SH-SY5Y (cell line): ENCODE data around the gene KCNJ3.

Source experiments
- GATA2 ChIP-seq: IDR thresholded peaks from 2 replicates; pipeline ENCODE4 v1.6.1; 2011; ENCODE audit warnings: mild to moderate bottlenecking, low read depth, low read length
- GATA3 ChIP-seq: IDR thresholded peaks from 2 replicates; pipeline ENCODE4 v1.6.1; 2011; ENCODE audit warnings: low read depth, mild to moderate bottlenecking, low read length, moderate library complexity

DNA sequence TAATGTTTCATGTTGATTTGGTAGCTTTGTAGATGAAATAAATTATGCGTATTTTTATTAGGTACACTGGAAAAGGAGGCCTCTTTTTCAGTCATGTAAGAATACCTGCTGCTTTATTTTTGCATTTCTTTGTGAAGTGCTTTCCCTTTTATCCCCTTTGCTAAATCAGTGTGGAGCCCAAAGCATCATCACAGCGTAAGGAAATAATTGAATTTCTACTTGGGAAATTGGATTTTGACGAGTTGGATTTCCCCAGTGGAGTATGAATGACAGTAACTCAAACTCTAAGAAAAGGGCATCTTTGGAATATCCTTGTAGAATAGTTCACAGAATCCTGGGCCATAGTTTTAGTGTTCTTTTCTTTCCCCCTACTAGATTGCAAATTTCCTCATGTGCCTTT, 97.2 kb downstream of the KCNJ3 start:
- TF ChIP-seq GATA2, result no peak
- no peak for TF ChIP-seq GATA3
